OCI-LY7 (cell line): ENCODE measurements around the gene IL6ST. TPM values are rescaled to one million over a fixed set of nuclear protein-coding genes. Genes with fewer than 3 reads are reported as not detected.
"Not testable (repeated sequence)": the region's sequence is repeated elsewhere in the genome, so short reads cannot be mapped to it uniquely, and the experiment has no call there.

ENCODE experiments used
- BruUV-seq: library from RNA; stranded (reverse); fragments of 400-500 nt; replicated peaks from 2 replicates; lab custom pipeline; 2021; lab: Mats Ljungman, UMichigan
- CTCF ChIA-PET: fragments of 300-600 bp; sonication (Branson Sonifier 250); formaldehyde crosslinking; loops from one replicate; lab custom pipeline; 2022; ENCODE audit warnings: antibody characterized with exemption; ENCODE audit not compliant: unreplicated experiment; lab: Charles Lee
- POLR2A ChIA-PET: fragments of 300-600 bp; sonication (Branson Sonifier 250); formaldehyde crosslinking; loops from one replicate; lab custom pipeline; 2022; ENCODE audit warnings: antibody characterized with exemption; lab: Charles Lee
- DNase-seq: peaks from one replicate; pipeline ENCODE4 v3.0.0-alpha.2; 2015; ENCODE audit warnings: low spot score
- H2AFZ ChIP-seq: fragments of 200-600 bp; sonication (generic), shearing (Covaris generic); 2 replicates; pipeline ENCODE4 v1.6.1; 2014; ENCODE audit warnings: mild to moderate bottlenecking, antibody characterized with exemption, low read length, moderate library complexity
- H3K27ac ChIP-seq: fragments of 200-600 bp; sonication (generic); 2 replicates; pipeline ENCODE4 v1.5.1; 2014; ENCODE audit warnings: mixed run types, low read depth, mild to moderate bottlenecking, moderate library complexity, low read length, inconsistent platforms; ENCODE audit not compliant: poor library complexity, severe bottlenecking
- H3K36me3 ChIP-seq: fragments of 200-600 bp; sonication (generic); 2 replicates; pipeline ENCODE4 v1.6.1; 2014; ENCODE audit warnings: mild to moderate bottlenecking, antibody characterized with exemption, low read length, moderate library complexity, mixed read lengths; ENCODE audit not compliant: insufficient read depth
- H3K4me1 ChIP-seq: fragments of 200-600 bp; sonication (generic); 2 replicates; pipeline ENCODE4 v1.5.1; 2014; ENCODE audit warnings: mild to moderate bottlenecking, low read length; ENCODE audit not compliant: insufficient read depth, poor library complexity, severe bottlenecking
- H3K4me2 ChIP-seq: fragments of 200-600 bp; sonication (generic); 2 replicates; pipeline ENCODE4 v1.6.1; 2014; ENCODE audit warnings: mild to moderate bottlenecking, low read length
- H3K4me3 ChIP-seq: fragments of 200-600 bp; sonication (generic); 2 replicates; pipeline ENCODE4 v1.5.1; 2014; ENCODE audit warnings: mild to moderate bottlenecking, low read depth, low read length; ENCODE audit not compliant: poor library complexity, severe bottlenecking
- H3K79me2 ChIP-seq: fragments of 200-600 bp; sonication (generic); 2 replicates; pipeline ENCODE4 v1.6.1; 2016; ENCODE audit warnings: low read depth, mild to moderate bottlenecking, low read length, moderate library complexity, mixed read lengths; ENCODE audit not compliant: insufficient read depth
- H3K9me2 ChIP-seq: fragments of 200-600 bp; sonication (generic); 2 replicates; pipeline ENCODE4 v1.6.1; 2016; ENCODE audit warnings: mild to moderate bottlenecking, low read length, mixed read lengths; ENCODE audit not compliant: insufficient read depth
- H3K9me3 ChIP-seq: fragments of 200-600 bp; sonication (generic); 2 replicates; pipeline ENCODE4 v1.6.1; 2014; ENCODE audit warnings: mild to moderate bottlenecking, mixed run types, low read length, mixed read lengths
- H4K20me1 ChIP-seq: fragments of 200-600 bp; sonication (generic); 2 replicates; pipeline ENCODE4 v1.6.1; 2014; ENCODE audit warnings: mild to moderate bottlenecking, antibody characterized with exemption, low read length, moderate library complexity, mixed read lengths; ENCODE audit not compliant: insufficient read depth
- EZH2phosphoT487 ChIP-seq: fragments of 200-600 bp; sonication (generic); IDR thresholded peaks from 2 replicates; pipeline ENCODE4 v1.6.1; 2018; ENCODE audit warnings: low read depth, borderline replicate concordance, mild to moderate bottlenecking, mixed run types, antibody characterized with exemption, low read length, moderate library complexity, mixed read lengths
- intact Hi-C: fragments of 100-400 bp; cut with micrococcal nuclease; formaldehyde crosslinking; loops from one replicate; pipeline ENCODE4 v1.10.0; 2022; ENCODE audit not compliant: unreplicated experiment
- total RNA-seq, 2 experiments: library from RNA; depleted of rRNA in 1 of 2; stranded (reverse); fragments of >200 nt in 1 of 2; shearing (Covaris generic) in 1 of 2; gene quantifications; 2 replicates each; pipeline ENCODE4 v1.2.3, GENCODE V29; 2014 to 2022
- TF ChIP-seq, protein P1 (sequence below): fragments of 200-600 bp; sonication (generic); conservative IDR thresholded peaks from 2 replicates; pipeline ENCODE4 v1.5.1; 2014; ENCODE audit warnings: mild to moderate bottlenecking, antibody characterized with exemption, low read length, moderate library complexity, mixed read lengths

IL6ST gene
- total RNA-seq, 2 experiments from 2014 or later = 5.6 to 13.3 TPM

GRCh38 chr5:55991768-55992486 is 2.8 kb downstream of the IL6ST start:
- POLR2A ChIA-PET = interaction anchor here (0.7 kb wide), 1 partner anchor 672 kb away, joined by 3 read pairs; no protein-coding TSS in a partner anchor
- H3K79me2 ChIP-seq = peaks cover 18% of the 10 kb centered on the region; the same call in 1 of the 2 replicates
- intact Hi-C loops = no loop called here
- H3K9me2 ChIP-seq = no peaks in the 10 kb centered on the region
- no TSS peak for BruUV-seq
- H3K36me3 ChIP-seq = 0 out of 2 replicates have a peak, but pooled peaks cover 2% of the 10 kb centered on the region
- no peak overlapping the region; the same call in 1 of the 2 replicates for H3K4me2 ChIP-seq
- TF ChIP-seq, protein P1, sequence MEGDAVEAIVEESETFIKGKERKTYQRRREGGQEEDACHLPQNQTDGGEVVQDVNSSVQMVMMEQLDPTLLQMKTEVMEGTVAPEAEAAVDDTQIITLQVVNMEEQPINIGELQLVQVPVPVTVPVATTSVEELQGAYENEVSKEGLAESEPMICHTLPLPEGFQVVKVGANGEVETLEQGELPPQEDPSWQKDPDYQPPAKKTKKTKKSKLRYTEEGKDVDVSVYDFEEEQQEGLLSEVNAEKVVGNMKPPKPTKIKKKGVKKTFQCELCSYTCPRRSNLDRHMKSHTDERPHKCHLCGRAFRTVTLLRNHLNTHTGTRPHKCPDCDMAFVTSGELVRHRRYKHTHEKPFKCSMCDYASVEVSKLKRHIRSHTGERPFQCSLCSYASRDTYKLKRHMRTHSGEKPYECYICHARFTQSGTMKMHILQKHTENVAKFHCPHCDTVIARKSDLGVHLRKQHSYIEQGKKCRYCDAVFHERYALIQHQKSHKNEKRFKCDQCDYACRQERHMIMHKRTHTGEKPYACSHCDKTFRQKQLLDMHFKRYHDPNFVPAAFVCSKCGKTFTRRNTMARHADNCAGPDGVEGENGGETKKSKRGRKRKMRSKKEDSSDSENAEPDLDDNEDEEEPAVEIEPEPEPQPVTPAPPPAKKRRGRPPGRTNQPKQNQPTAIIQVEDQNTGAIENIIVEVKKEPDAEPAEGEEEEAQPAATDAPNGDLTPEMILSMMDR = no peak
- no peak for TF ChIP-seq EZH2phosphoT487
- H3K27ac ChIP-seq = no peak overlapping the region
- no peaks in the 10 kb centered on the region for H3K9me3 ChIP-seq
- CTCF ChIA-PET = no interaction called here
- H3K4me1 ChIP-seq = peaks cover 18% of the 10 kb centered on the region
- no peak overlapping the region for H3K4me3 ChIP-seq
- no peaks in the 10 kb centered on the region; the same call in 1 of the 2 replicates for H4K20me1 ChIP-seq
- no peak for DNase-seq
- no peak overlapping the region for H2AFZ ChIP-seq

DNA sequence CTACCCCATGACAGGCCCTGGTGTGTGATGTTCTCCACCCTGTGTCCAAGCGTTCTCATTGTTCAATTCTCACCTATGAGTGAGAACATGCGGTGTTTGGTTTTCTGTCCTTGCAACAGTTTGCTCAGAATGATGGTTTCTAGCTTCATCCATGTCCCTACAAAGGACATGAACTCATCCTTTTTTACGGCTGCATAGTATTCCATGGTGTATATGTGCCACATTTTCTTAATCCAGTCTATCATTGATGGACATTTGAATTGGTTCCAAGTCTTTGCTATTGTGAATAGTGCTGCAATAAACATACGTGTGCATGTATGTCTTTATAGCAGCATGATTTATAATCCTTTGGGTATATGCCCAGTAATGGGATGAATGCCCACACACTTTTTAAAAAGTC is 3.9 kb downstream of the IL6ST start:
- H3K9me2 ChIP-seq, H3K36me3 ChIP-seq, POLR2A ChIA-PET, intact Hi-C loops, H4K20me1 ChIP-seq, CTCF ChIA-PET, H3K4me3 ChIP-seq, BruUV-seq, H3K27ac ChIP-seq, H3K9me3 ChIP-seq, H3K4me2 ChIP-seq, DNase-seq, H2AFZ ChIP-seq: not testable (repeated sequence)
- Histone ChIP-seq H3K4me1 (peaks cover 17% of the 10 kb centered on the region), H3K79me2 (peaks cover 18% of the 10 kb centered on the region; the same call in 1 of the 2 replicates)

- DNase-seq = no peak
- Histone ChIP-seq H3K4me1 (peaks cover 12% of the 10 kb centered on the region), H3K36me3 (0 out of 2 replicates have a peak, but pooled peaks cover 5% of the 10 kb centered on the region), H4K20me1 (no peaks in the 10 kb centered on the region; the same call in 1 of the 2 replicates), H3K4me3 (no peak overlapping the region), H3K4me2 (no peak overlapping the region), H3K9me3 (no peaks in the 10 kb centered on the region; the same call in 1 of the 2 replicates), H3K79me2 (peaks cover 18% of the 10 kb centered on the region; the same call in 1 of the 2 replicates), H3K9me2 (no peaks in the 10 kb centered on the region), H2AFZ (no peak overlapping the region), H3K27ac (no peak overlapping the region)
- no TSS peak for BruUV-seq
- intact Hi-C loops = no loop called here
- ChIA-PET CTCF (no interaction called here), POLR2A (interaction anchor here (0.6 to 0.9 kb wide), 3 partner anchors 13 to 277 kb away, joined by 3 to 6 read pairs (median 4); no protein-coding TSS in a partner anchor)
- TF ChIP-seq, protein P1 = no peak
- TF ChIP-seq EZH2phosphoT487 = no peak
Observed at GRCh38 chr5:55989860-55990259, 4.9 kb downstream of the IL6ST start.
